ENCODE results near the gene KCNB1. TPM values are rescaled to one million over a fixed set of nuclear protein-coding genes. Genes with fewer than 3 reads are reported as not detected.

KCNB1 gene
- total and polyA plus RNA-seq, 12 donors, result 0.64 to 4.2 (median 1.1) TPM

- no peak for TF ChIP-seq CTCF (IDR thresholded peaks at IDR 0.05)
- Histone ChIP-seq H3K4me1 (no peaks in the 10 kb centered on the region), H3K27me3 (peaks cover 0 to 12% (median 4%) of the 10 kb centered on the region in 7 donors), H3K27ac (no peak overlapping the region), H3K4me3 (no peak overlapping the region), H3K36me3 (no peaks in the 10 kb centered on the region), H3K9me3 (no peaks in the 10 kb centered on the region)
- WGBS, 2 donors, result 58 to 60% methylated on average over 5 of the region's 5 CpGs
- intact Hi-C loops (cut with DNase I), result no loop called here
- ATAC-seq (no peak), DNase-seq (no peak)
Measured at GRCh38 chr20:49471397-49471796, 11.1 kb downstream of the KCNB1 start.

- TF ChIP-seq CTCF (IDR thresholded peaks at IDR 0.05), result no peak
- H3K9me3 ChIP-seq, result no peaks in the 10 kb centered on the region
- H3K36me3 ChIP-seq, result no peaks in the 10 kb centered on the region
- H3K27me3 ChIP-seq, result peaks cover 0 to 12% (median 4%) of the 10 kb centered on the region in 7 donors
- ATAC-seq (no peak), DNase-seq (no peak)
- intact Hi-C loops (cut with DNase I), result no loop called here
- no peaks in the 10 kb centered on the region for H3K4me1 ChIP-seq
- WGBS, 2 donors, result 82 to 83% methylated on average over 6 of the region's 6 CpGs
- no peak overlapping the region for H3K27ac ChIP-seq
- no peak overlapping the region for H3K4me3 ChIP-seq
Measured at GRCh38 chr20:49470922-49471321, 11.5 kb downstream of the KCNB1 start.

GRCh38 chr20:49469060-49469459 lies 13.4 kb downstream of the KCNB1 start:
- intact Hi-C loops (cut with DNase I), result no loop called here
- H3K4me1 ChIP-seq, result no peaks in the 10 kb centered on the region
- ATAC-seq, result no peak

GRCh38 chr20:49468412-49468811 lies 14.1 kb downstream of the KCNB1 start:
- Histone ChIP-seq H3K27ac (no peak overlapping the region), H3K36me3 (no peaks in the 10 kb centered on the region), H3K9me3 (no peaks in the 10 kb centered on the region), H3K27me3 (peaks cover 0 to 12% (median 0%) of the 10 kb centered on the region in 7 donors), H3K4me3 (no peak overlapping the region), H3K4me1 (no peaks in the 10 kb centered on the region)
- DNase-seq (no peak), ATAC-seq (no peak)
- WGBS, 2 donors, result 69 to 87% methylated on average over 7 of the region's 7 CpGs
- intact Hi-C loops (cut with DNase I), result no loop called here
- TF ChIP-seq CTCF (IDR thresholded peaks at IDR 0.05), result no peak

More at GRCh38 chr20:49469060-49469459, 13.4 kb downstream of the KCNB1 start:
- H3K4me3 ChIP-seq, result no peak overlapping the region
- whole genome bisulfite sequencing, 2 donors, result 84 to 87% methylated on average over 6 of the region's 6 CpGs
- peaks cover 0 to 12% (median 0%) of the 10 kb centered on the region in 7 donors for H3K27me3 ChIP-seq
- TF ChIP-seq CTCF (IDR thresholded peaks at IDR 0.05), result no peak
- H3K36me3 ChIP-seq, result no peaks in the 10 kb centered on the region
- no peak for DNase-seq
- no peak overlapping the region for H3K27ac ChIP-seq
- H3K9me3 ChIP-seq, result no peaks in the 10 kb centered on the region
